Gastroesophageal sphincter (tissue), 4 donors: ENCODE measurements around the gene SMIM26. TPM values are rescaled to one million over a fixed set of nuclear protein-coding genes. Genes with fewer than 3 reads are reported as not detected.

Experiments
- ATAC-seq: fragments of 150-250 bp; one replicate; pipeline ENCODE4 v1.9.1; 2016; ENCODE audit warnings: mild to moderate bottlenecking, moderate library complexity
- H3K27ac ChIP-seq, 4 donors: fragments of 200-600 bp; sonication (generic) in 3 of 4; 1 replicate in 3 of 4; 2 replicates in 1 of 4; pipeline ENCODE4 v1.5.1; 2016 to 2019
- H3K27me3 ChIP-seq: fragments of 200-600 bp; sonication (generic); one replicate; pipeline ENCODE4 v1.5.1; 2019
- H3K36me3 ChIP-seq, 2 donors: fragments of 200-600 bp; sonication (generic); one replicate each; pipeline ENCODE4 v1.5.1; 2019; ENCODE audit warnings: control low read depth in 1 of 2
- H3K4me1 ChIP-seq, 3 donors: fragments of 200-600 bp; sonication (generic); 1 replicate in 2 of 3; 2 replicates in 1 of 3; pipeline ENCODE4 v1.5.1; 2016 to 2019; ENCODE audit warnings: control low read depth in 2 of 3
- H3K4me3 ChIP-seq, 2 donors: fragments of 200-600 bp; sonication (generic); one replicate each; pipeline ENCODE4 v1.5.1; 2019; ENCODE audit warnings: mild to moderate bottlenecking in 1 of 2, moderate library complexity in 1 of 2
- H3K9me3 ChIP-seq, 3 donors: fragments of 200-600 bp; sonication (generic); one replicate each; pipeline ENCODE4 v1.5.1; 2017 to 2019; ENCODE audit warnings: control low read depth in 2 of 3
- EP300 ChIP-seq: sonication (generic); formaldehyde crosslinking; IDR thresholded peaks from one replicate; pipeline ENCODE4 v1.6.1; 2017; ENCODE audit warnings: antibody characterized with exemption, mild to moderate bottlenecking
- POLR2A ChIP-seq, 2 donors: fragments of 450-650 bp; IDR thresholded peaks; one replicate each; pipeline ENCODE4 v1.6.1; 2017; ENCODE audit warnings: antibody characterized with exemption in 2 of 2, mild to moderate bottlenecking in 2 of 2, moderate library complexity in 1 of 2
- POLR2AphosphoS5 ChIP-seq: sonication (generic); formaldehyde crosslinking; IDR thresholded peaks from one replicate; pipeline ENCODE4 v1.6.1; 2017; ENCODE audit warnings: antibody characterized with exemption
- WGBS, 2 donors: methylation state at CpG; one replicate each; pipeline ENCODE4 v1.1.5; 2018; ENCODE audit warnings: low coverage in 1 of 2; 5-methylcytosine and 5-hydroxymethylcytosine counted together
- total RNA-seq, 4 donors: library from RNA; depleted of rRNA; stranded (reverse); fragments of >200 nt; gene quantifications; one replicate each; pipeline ENCODE4 v1.1.0, GENCODE V29; 2016
- TF ChIP-seq, protein P1 (sequence below), 4 experiments: fragments of 200-600 bp in 2 of 4; fragments of 450-650 bp in 2 of 4; sonication (generic) in 1 of 4; IDR thresholded peaks; one replicate each; pipeline ENCODE4 v1.5.1; 2017 to 2019; ENCODE audit warnings: antibody characterized with exemption in 4 of 4, mild to moderate bottlenecking in 2 of 4, moderate library complexity in 2 of 4

SMIM26 gene
- total RNA-seq, 4 donors from 2014 or later: 94.3 to 217 (median 164) TPM

DNA sequence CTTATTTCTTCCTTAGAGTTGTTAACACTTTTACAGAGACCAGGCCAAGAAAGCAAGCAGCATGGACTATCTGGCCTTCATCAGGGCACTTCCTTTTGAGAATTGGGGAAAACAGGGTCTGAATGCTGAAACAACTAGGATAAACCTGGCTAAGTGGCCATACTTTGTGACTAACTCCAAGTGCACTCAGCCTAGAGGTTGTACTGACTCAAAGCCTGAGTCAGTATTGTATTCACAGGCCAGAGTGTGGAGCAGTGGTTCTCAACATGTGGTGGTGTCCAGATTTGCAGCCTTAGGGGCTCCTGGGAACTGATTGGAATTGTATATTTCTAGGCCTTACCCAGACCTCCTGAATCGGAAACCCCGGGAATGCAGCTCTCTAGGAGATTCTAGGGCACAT, 39.4 kb upstream of the SMIM26 start:
- 94% methylated on average over 2 of the region's 2 CpGs; no CpG with 5 or more reads in 1 of the 2 donors for WGBS, 2 donors
- TF ChIP-seq POLR2A (IDR thresholded peaks at IDR 0.05): no peak
- no peak for TF ChIP-seq POLR2AphosphoS5
- TF ChIP-seq EP300: no peak
- TF ChIP-seq, protein P1, sequence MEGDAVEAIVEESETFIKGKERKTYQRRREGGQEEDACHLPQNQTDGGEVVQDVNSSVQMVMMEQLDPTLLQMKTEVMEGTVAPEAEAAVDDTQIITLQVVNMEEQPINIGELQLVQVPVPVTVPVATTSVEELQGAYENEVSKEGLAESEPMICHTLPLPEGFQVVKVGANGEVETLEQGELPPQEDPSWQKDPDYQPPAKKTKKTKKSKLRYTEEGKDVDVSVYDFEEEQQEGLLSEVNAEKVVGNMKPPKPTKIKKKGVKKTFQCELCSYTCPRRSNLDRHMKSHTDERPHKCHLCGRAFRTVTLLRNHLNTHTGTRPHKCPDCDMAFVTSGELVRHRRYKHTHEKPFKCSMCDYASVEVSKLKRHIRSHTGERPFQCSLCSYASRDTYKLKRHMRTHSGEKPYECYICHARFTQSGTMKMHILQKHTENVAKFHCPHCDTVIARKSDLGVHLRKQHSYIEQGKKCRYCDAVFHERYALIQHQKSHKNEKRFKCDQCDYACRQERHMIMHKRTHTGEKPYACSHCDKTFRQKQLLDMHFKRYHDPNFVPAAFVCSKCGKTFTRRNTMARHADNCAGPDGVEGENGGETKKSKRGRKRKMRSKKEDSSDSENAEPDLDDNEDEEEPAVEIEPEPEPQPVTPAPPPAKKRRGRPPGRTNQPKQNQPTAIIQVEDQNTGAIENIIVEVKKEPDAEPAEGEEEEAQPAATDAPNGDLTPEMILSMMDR (IDR thresholded peaks at IDR 0.05): no peak
- Histone ChIP-seq H3K9me3 (no peaks in the 10 kb centered on the region), H3K27ac (no peak overlapping the region), H3K4me3 (no peak overlapping the region), H3K4me1 (no peaks in the 10 kb centered on the region), H3K36me3 (peaks cover 4 to 95% of the 10 kb centered on the region in 2 donors), H3K27me3 (no peaks in the 10 kb centered on the region)
- ATAC-seq: no peak

DNA sequence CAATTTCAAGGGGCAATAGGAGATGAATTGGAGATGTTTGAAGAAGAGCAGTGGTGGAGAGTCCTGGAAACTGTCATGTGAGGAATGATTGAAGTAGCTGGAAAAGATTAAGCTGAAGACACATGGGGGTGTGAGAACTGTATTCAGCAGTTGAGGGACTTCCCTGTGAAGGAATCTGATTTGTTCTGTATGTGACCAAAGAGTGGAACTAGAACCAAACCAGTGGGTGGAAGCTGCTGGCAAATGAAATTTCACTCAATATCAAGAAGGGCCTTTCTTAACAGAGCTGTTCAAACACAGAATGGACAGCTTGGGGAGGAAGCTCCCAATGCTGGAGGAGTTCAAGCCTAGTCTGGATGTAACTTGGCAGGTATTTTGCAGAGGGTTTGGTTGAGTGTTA, 38.2 kb upstream of the SMIM26 start:
- Histone ChIP-seq H3K9me3 (no peaks in the 10 kb centered on the region), H3K27me3 (no peaks in the 10 kb centered on the region), H3K4me1 (no peaks in the 10 kb centered on the region), H3K36me3 (peaks cover 4 to 100% of the 10 kb centered on the region in 2 donors), H3K4me3 (no peak overlapping the region), H3K27ac (no peak overlapping the region)
- no peak for ATAC-seq
- no peak for TF ChIP-seq POLR2A (IDR thresholded peaks at IDR 0.05)
- no peak for TF ChIP-seq POLR2AphosphoS5
- TF ChIP-seq, protein P1 (IDR thresholded peaks at IDR 0.05): no peak
- TF ChIP-seq EP300: no peak

DNA sequence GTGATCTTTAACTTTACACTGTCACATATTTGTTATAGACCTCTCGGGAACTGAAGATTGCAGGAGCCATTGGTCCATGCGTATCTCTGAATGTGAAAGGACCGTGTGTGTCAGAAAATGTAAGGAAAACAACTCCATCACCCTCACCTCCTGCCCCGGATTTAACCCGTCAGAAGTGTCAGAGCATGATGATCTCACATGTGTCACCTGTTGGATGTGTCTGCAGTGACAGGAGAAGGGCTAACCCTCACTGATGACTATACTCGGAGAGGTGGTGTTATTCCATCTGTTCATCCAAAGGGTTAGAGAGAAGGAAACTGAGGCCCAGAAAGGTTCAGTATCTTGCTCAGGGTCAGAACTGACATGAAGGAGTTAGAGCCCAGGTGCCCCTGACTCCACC, 34.6 kb upstream of the SMIM26 start:
- H3K4me1 ChIP-seq: no peaks in the 10 kb centered on the region
- no peak for ATAC-seq
- no peaks in the 10 kb centered on the region for H3K9me3 ChIP-seq
- peaks cover 0 to 97% of the 10 kb centered on the region in 2 donors for H3K36me3 ChIP-seq
- no peak overlapping the region for H3K4me3 ChIP-seq
- no peak overlapping the region for H3K27ac ChIP-seq
- H3K27me3 ChIP-seq: no peaks in the 10 kb centered on the region
- TF ChIP-seq POLR2A (IDR thresholded peaks at IDR 0.05) (no peak), EP300 (no peak), POLR2AphosphoS5 (no peak)
- TF ChIP-seq, protein P1 (IDR thresholded peaks at IDR 0.05): no peak
- 88% methylated on average over 6 of the region's 6 CpGs; no CpG with 5 or more reads in 1 of the 2 donors for WGBS, 2 donors

DNA sequence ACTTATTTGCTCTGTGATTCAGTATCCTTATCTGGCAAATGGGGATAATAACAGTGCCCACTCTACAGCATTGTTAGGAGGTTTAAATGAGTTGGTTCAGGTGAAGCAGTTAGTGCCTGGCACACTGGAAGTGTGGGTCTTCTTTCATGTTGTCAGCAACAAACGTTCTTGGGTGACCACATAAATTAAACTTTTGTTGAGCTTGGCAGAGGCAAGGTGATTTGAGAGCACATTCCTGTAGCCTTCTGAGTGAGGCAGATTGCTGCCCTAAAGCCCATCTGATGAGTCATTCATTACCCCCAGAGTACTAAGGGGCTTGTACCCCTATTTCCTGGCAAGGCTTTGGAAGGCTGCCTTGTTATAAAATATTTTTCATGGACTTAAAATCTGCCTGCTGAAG, 33.7 kb upstream of the SMIM26 start:
- Histone ChIP-seq H3K4me3 (no peak overlapping the region), H3K36me3 (peaks cover 0 to 96% of the 10 kb centered on the region in 2 donors), H3K27ac (no peak overlapping the region), H3K9me3 (no peaks in the 10 kb centered on the region), H3K27me3 (no peaks in the 10 kb centered on the region), H3K4me1 (no peaks in the 10 kb centered on the region)
- no peak for TF ChIP-seq POLR2AphosphoS5
- WGBS, 2 donors: 10 to 60% methylated on average over 1 of the region's 1 CpG
- no peak for ATAC-seq

DNA sequence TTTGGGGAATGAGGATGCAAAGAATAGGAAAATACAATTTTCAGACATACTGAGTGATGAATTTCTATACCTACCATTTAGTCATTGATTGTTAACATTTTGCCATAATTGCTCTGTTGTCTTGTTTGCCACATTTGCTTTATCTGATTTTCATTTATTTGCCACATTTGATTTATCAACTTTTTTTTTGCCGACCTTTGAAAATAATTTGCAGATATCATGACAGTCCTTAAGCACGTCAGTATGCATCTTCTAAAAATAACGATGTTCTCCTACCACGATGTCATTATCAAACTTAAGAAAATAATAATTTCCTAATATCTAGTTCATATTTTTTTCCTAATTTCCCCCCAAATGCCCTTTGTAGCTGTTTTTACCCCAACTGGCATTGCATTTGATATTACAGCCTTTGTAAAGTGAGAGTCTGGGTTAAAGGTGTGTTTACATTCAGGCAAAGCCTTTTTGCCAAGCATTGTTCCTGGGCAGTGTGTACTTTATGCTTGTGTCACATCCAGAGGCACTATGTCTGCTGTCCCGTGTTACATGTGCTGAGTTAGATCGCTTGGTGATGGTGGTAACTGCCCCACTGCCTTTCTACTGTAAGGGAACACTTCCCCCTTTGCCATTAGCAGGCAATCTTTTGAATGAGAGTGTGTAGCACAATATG, 33.1 kb upstream of the SMIM26 start:
- H3K9me3 ChIP-seq: no peaks in the 10 kb centered on the region
- no peak overlapping the region for H3K4me3 ChIP-seq
- peaks cover 0 to 92% of the 10 kb centered on the region in 2 donors for H3K36me3 ChIP-seq
- 75 to 89% methylated on average over 6 of the region's 6 CpGs for WGBS, 2 donors
- no peak for ATAC-seq
- H3K4me1 ChIP-seq: no peaks in the 10 kb centered on the region
- H3K27me3 ChIP-seq: no peaks in the 10 kb centered on the region
- H3K27ac ChIP-seq: no peak overlapping the region
- TF ChIP-seq, protein P1 (IDR thresholded peaks at IDR 0.05): no peak
- TF ChIP-seq POLR2A (IDR thresholded peaks at IDR 0.05) (no peak), EP300 (no peak), POLR2AphosphoS5 (no peak)
